ENCODE measurements around the gene ITPR2. TPM values are rescaled to one million over a fixed set of nuclear protein-coding genes. Genes with fewer than 3 reads are reported as not detected.

ITPR2 gene
- total and polyA plus RNA-seq, 2 of the 8 experiments (the other 6 are each of a cell fraction or from before 2014, with no cell fraction given) = 4.1 to 48.3 TPM

- H3K14ac ChIP-seq (ENCODE audit: insufficient read length) = no peak overlapping the region
- WGBS, 2 experiments (ENCODE audit: extremely low coverage in 1 of 2, insufficient coverage in 1 of 2, insufficient read length in 1 of 2, insufficient replicate concordance in 2 of 2, low coverage in 1 of 2, low lambda C conversion rate in 2 of 2, missing lambda C conversion rate in 1 of 2) = 95% methylated on average over 4 of the region's 4 CpGs; no CpG with 5 or more reads in 1 of the 2 experiments
- no peak overlapping the region for H4K91ac ChIP-seq (replicated peaks; ENCODE audit: insufficient read length, low read length)
- no peak overlapping the region for H4K8ac ChIP-seq (ENCODE audit: extremely low read depth, insufficient read depth, low read length)
- FAIRE-seq = no peak
- H2BK12ac ChIP-seq (ENCODE audit: low read depth, low read length) = no peak overlapping the region
- no peak overlapping the region for H2BK20ac ChIP-seq (ENCODE audit: low read length)
- H3K56ac ChIP-seq (replicated peaks; ENCODE audit: insufficient read length, low read depth, low read length) = no peak overlapping the region
- H4K5ac ChIP-seq (ENCODE audit: insufficient read length, low read depth, low read length) = no peak overlapping the region
- H3K18ac ChIP-seq (ENCODE audit: extremely low read depth, low read length) = no peak overlapping the region
- TF ChIP-seq ASH2L (IDR thresholded peaks at IDR 0.05; ENCODE audit: low read length) (no peak), RNF2 (IDR thresholded peaks at IDR 0.05; ENCODE audit: borderline replicate concordance, low read depth, low read length, missing control alignments, poor library complexity, severe bottlenecking) (no peak), EGR1 (IDR thresholded peaks at IDR 0.05; ENCODE audit: borderline replicate concordance, low read depth, low read length) (no peak), CTCF (IDR thresholded peaks at IDR 0.05; ENCODE audit: control extremely low read depth in 1 of 3, insufficient read depth in 1 of 3, low read depth in 1 of 3, low read length in 3 of 3) (no peak), TEAD4 (IDR thresholded peaks at IDR 0.05; ENCODE audit: low read depth, low read length) (no peak), CHD2 (IDR thresholded peaks at IDR 0.05; ENCODE audit: low read length) (no peak), ZNF274 (IDR thresholded peaks at IDR 0.05; ENCODE audit: borderline replicate concordance, extremely low read depth, low read length) (no peak), JUND (IDR thresholded peaks at IDR 0.05; ENCODE audit: low read length) (no peak), SIRT6 (IDR thresholded peaks at IDR 0.05; ENCODE audit: low read length) (no peak)
- H3K23me2 ChIP-seq (ENCODE audit: low read depth, low read length) = no peaks in the 10 kb centered on the region; the same call in 1 of the 2 replicates
- H3K79me1 ChIP-seq (ENCODE audit: low read depth, low read length) = no peaks in the 10 kb centered on the region
- no peak overlapping the region for H2AK5ac ChIP-seq (ENCODE audit: low read depth, low read length)
- DNase-seq (ENCODE audit: low read depth in 1 of 2, low spot score in 2 of 2) = no peak
- H3K27ac ChIP-seq (ENCODE audit: low read depth, low read length) = no peak overlapping the region
- no peaks in the 10 kb centered on the region for H3K4me1 ChIP-seq (replicated peaks in 1 of 4; ENCODE audit: control insufficient read depth in 3 of 4, insufficient read depth in 4 of 4, low read length in 3 of 4)
- ChIA-PET POLR2A (ENCODE audit: partially characterized antibody) (interaction anchor here (1.1 to 1.3 kb wide), 2 partner anchors 27 to 40 kb away, joined by 3 to 4 read pairs; no protein-coding TSS in a partner anchor), CTCF (ENCODE audit: partially characterized antibody) (interaction anchor here (0.9 to 1.8 kb wide), 5 partner anchors 10 to 118 kb away, joined by 3 to 5 read pairs (median 3); no protein-coding TSS in a partner anchor)
- H3K4me3 ChIP-seq (ENCODE audit: extremely low read depth in 1 of 4, insufficient read depth in 2 of 4, low read depth in 3 of 4, low read length in 4 of 4) = no peak overlapping the region
- no peak overlapping the region for H3K9ac ChIP-seq (replicated peaks in 1 of 4; ENCODE audit: extremely low read depth in 1 of 4, low read depth in 3 of 4, low read length in 3 of 4)
- no peaks in the 10 kb centered on the region for H3K27me3 ChIP-seq (replicated peaks in 1 of 4; ENCODE audit: control insufficient read depth in 3 of 4, extremely low read depth in 1 of 4, insufficient read depth in 3 of 4, low read length in 3 of 4)
- H3K4ac ChIP-seq (replicated peaks; ENCODE audit: insufficient read length, low read depth, low read length) = no peak overlapping the region
- H4K20me1 ChIP-seq (replicated peaks in 1 of 2; ENCODE audit: control insufficient read depth in 1 of 2, insufficient read depth in 2 of 2, low read length in 2 of 2) = no peaks in the 10 kb centered on the region
- no peak overlapping the region for H2BK15ac ChIP-seq (ENCODE audit: low read length)
- no peaks in the 10 kb centered on the region; a peak in 1 of 4 replicates for H3K79me2 ChIP-seq (ENCODE audit: control insufficient read depth in 1 of 2, insufficient read depth in 2 of 2, low read length in 2 of 2)
- no peak overlapping the region for H3K23ac ChIP-seq (ENCODE audit: insufficient read length)
- no peak overlapping the region for H2AFZ ChIP-seq (ENCODE audit: low read length)
- no peak overlapping the region for H2BK120ac ChIP-seq (replicated peaks; ENCODE audit: low read depth, low read length)
- H3K9me3 ChIP-seq (ENCODE audit: insufficient read depth in 2 of 2, low read depth in 1 of 2, low read length in 1 of 2) = no peaks in the 10 kb centered on the region
- no peak overlapping the region for H3K4me2 ChIP-seq (ENCODE audit: insufficient read depth in 1 of 2, low read depth in 2 of 2, low read length in 2 of 2)
- H2BK5ac ChIP-seq (ENCODE audit: low read depth, low read length) = no peak overlapping the region
- no peaks in the 10 kb centered on the region for H3K36me3 ChIP-seq (ENCODE audit: control insufficient read depth in 2 of 4, insufficient read depth in 4 of 4, low read length in 3 of 4)
These were observed 65.1 kb downstream of the ITPR2 start for GRCh38 chr12:26767865-26768264.
